Neural cell (in vitro differentiated cells): ENCODE data around the gene CPNE2.

Source experiments
- EP300 ChIP-seq: fragments of 450-650 bp; conservative IDR thresholded peaks from 2 replicates; pipeline ENCODE4 v1.6.1; 2014; ENCODE audit warnings: antibody characterized with exemption, mild to moderate bottlenecking, moderate library complexity; ENCODE audit not compliant: poor library complexity, severe bottlenecking
- EZH2 ChIP-seq: fragments of 200-600, 300-800 bp; shearing (Covaris generic), sonication (generic); IDR thresholded peaks from 2 replicates; pipeline ENCODE4 v1.6.1; 2014; ENCODE audit warnings: antibody characterized with exemption, low read length, borderline replicate concordance, mild to moderate bottlenecking; ENCODE audit not compliant: insufficient read depth, poor library complexity, severe bottlenecking
- POLR2AphosphoS5 ChIP-seq: IDR thresholded peaks from 2 replicates; pipeline ENCODE4 v1.6.1; 2012
- SMC3 ChIP-seq: fragments of 450-650 bp; conservative IDR thresholded peaks from 2 replicates; pipeline ENCODE4 v1.6.1; 2014; ENCODE audit warnings: antibody characterized with exemption, mild to moderate bottlenecking, moderate library complexity; ENCODE audit not compliant: poor library complexity
- TAF1 ChIP-seq: IDR thresholded peaks from 2 replicates; pipeline ENCODE4 v1.6.1; 2012; ENCODE audit warnings: low read depth
- TF ChIP-seq, protein P1 (sequence below): fragments of 450-650 bp; IDR thresholded peaks from 2 replicates; pipeline ENCODE4 v1.5.1; 2014; ENCODE audit warnings: antibody characterized with exemption, mild to moderate bottlenecking, moderate library complexity; ENCODE audit not compliant: poor library complexity, severe bottlenecking
- TF ChIP-seq, protein P2 (sequence below): IDR thresholded peaks from 2 replicates; pipeline ENCODE4 v1.6.1; 2012; ENCODE audit warnings: borderline replicate concordance

DNA sequence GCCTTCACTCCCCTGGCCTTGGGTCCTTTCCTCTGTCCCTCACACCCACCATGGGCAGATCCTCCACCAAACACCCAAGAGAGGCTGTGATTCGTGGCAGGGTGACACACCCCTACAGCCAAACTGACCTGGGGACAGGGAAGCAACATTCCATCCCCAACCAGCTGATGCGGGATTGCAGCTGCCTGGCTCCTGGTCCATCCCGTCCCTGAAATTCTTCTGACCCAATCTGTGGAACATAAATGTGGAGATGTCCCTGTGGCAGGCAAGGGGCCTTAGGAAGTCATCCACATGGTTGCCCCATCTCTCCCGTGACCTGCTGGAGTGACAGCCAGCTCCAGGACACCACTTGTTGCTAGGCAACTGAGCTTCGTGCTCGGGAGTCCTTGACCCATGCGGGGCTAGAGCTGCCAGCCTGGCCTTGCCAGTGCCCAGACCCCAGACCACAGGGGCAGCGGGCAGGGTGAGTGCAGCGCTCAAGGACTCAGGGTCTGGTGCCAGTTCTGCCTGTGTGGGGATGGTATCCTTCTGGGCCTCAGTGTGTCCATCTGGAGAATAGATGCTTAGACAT, 34.0 kb upstream of the CPNE2 start:
- TF ChIP-seq TAF1 (no peak), EP300 (no peak), EZH2 (no peak), SMC3 (no peak), POLR2AphosphoS5 (no peak)
- TF ChIP-seq, protein P1, sequence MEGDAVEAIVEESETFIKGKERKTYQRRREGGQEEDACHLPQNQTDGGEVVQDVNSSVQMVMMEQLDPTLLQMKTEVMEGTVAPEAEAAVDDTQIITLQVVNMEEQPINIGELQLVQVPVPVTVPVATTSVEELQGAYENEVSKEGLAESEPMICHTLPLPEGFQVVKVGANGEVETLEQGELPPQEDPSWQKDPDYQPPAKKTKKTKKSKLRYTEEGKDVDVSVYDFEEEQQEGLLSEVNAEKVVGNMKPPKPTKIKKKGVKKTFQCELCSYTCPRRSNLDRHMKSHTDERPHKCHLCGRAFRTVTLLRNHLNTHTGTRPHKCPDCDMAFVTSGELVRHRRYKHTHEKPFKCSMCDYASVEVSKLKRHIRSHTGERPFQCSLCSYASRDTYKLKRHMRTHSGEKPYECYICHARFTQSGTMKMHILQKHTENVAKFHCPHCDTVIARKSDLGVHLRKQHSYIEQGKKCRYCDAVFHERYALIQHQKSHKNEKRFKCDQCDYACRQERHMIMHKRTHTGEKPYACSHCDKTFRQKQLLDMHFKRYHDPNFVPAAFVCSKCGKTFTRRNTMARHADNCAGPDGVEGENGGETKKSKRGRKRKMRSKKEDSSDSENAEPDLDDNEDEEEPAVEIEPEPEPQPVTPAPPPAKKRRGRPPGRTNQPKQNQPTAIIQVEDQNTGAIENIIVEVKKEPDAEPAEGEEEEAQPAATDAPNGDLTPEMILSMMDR: no peak
- TF ChIP-seq, protein P2, sequence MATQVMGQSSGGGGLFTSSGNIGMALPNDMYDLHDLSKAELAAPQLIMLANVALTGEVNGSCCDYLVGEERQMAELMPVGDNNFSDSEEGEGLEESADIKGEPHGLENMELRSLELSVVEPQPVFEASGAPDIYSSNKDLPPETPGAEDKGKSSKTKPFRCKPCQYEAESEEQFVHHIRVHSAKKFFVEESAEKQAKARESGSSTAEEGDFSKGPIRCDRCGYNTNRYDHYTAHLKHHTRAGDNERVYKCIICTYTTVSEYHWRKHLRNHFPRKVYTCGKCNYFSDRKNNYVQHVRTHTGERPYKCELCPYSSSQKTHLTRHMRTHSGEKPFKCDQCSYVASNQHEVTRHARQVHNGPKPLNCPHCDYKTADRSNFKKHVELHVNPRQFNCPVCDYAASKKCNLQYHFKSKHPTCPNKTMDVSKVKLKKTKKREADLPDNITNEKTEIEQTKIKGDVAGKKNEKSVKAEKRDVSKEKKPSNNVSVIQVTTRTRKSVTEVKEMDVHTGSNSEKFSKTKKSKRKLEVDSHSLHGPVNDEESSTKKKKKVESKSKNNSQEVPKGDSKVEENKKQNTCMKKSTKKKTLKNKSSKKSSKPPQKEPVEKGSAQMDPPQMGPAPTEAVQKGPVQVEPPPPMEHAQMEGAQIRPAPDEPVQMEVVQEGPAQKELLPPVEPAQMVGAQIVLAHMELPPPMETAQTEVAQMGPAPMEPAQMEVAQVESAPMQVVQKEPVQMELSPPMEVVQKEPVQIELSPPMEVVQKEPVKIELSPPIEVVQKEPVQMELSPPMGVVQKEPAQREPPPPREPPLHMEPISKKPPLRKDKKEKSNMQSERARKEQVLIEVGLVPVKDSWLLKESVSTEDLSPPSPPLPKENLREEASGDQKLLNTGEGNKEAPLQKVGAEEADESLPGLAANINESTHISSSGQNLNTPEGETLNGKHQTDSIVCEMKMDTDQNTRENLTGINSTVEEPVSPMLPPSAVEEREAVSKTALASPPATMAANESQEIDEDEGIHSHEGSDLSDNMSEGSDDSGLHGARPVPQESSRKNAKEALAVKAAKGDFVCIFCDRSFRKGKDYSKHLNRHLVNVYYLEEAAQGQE: no peak
